HepG2 (cell line): ENCODE results near the gene TOX2. TPM values are rescaled to one million over a fixed set of nuclear protein-coding genes. Genes with fewer than 3 reads are reported as not detected.

Experiments
- ATAC-seq: fragments of 200-7000 bp; cut with Tn5 transposase; 3 replicates; pipeline ENCODE4 v1.9.1; 2020; ENCODE audit warnings: mild to moderate bottlenecking, moderate library complexity
- BruUV-seq: library from RNA; stranded (reverse); fragments of 400-500 nt; replicated peaks from 2 replicates; lab custom pipeline; 2021; lab: Mats Ljungman, UMichigan
- CTCF ChIA-PET: fragments of 300-600 bp; formaldehyde crosslinking; extraction: SDS; loops from one replicate; lab custom pipeline; 2021; ENCODE audit warnings: low total read pairs, inconsistent platforms, low intra/inter-chr PET ratio; lab: Yijun Ruan, JAX
- POLR2A ChIA-PET: fragments of 350-600 bp; sonication (Branson Sonifier 250); formaldehyde crosslinking; loops from one replicate; lab custom pipeline; 2020; ENCODE audit warnings: antibody characterized with exemption, inconsistent platforms; lab: Yijun Ruan, JAX
- DNase-seq: peaks from one replicate; pipeline ENCODE4 v3.0.0-alpha.2; 2015; ENCODE audit warnings: low spot score
- FAIRE-seq: peaks from 3 replicates; lab custom pipeline; 2011; peaks lifted over from hg19 to GRCh38; lab: Jason Lieb, UNC
- H2AFZ ChIP-seq: one replicate; pipeline ENCODE4 v1.6.1; 2011; ENCODE audit warnings: low read length, inconsistent platforms
- H3K27ac ChIP-seq: fragments of 300-600 bp; 3 replicates; pipeline ENCODE4 v1.8.0; 2011; ENCODE audit warnings: mixed run types, mild to moderate bottlenecking, mixed read lengths, low read length, inconsistent platforms; ENCODE audit not compliant: insufficient read depth; ENCODE audit errors: extremely low read length
- H3K27me3 ChIP-seq, 2 experiments: fragments of 200-600 bp in 1 of 2; 2 replicates in 1 of 2; 3 replicates in 1 of 2; pipeline versions ENCODE4 v1.6.0 to v1.8.0; 2011; ENCODE audit warnings: low read length in 2 of 2, mild to moderate bottlenecking in 2 of 2, moderate library complexity in 2 of 2, inconsistent platforms in 1 of 2; ENCODE audit not compliant: insufficient read depth in 2 of 2, control insufficient read depth in 1 of 2
- H3K36me3 ChIP-seq, 2 experiments: fragments of 200-600 bp in 1 of 2; replicated peaks in 1 of 2; 2 replicates in 1 of 2; 3 replicates in 1 of 2; pipeline versions ENCODE4 v1.5.1 to v1.8.0; 2011; ENCODE audit warnings: low read length in 2 of 2, inconsistent platforms in 1 of 2; ENCODE audit not compliant: insufficient read depth in 2 of 2, control insufficient read depth in 1 of 2
- H3K4me1 ChIP-seq: 2 replicates; pipeline ENCODE4 v1.5.1; 2012; ENCODE audit warnings: low read length, inconsistent platforms; ENCODE audit not compliant: insufficient read depth
- H3K4me2 ChIP-seq: 2 replicates; pipeline ENCODE4 v1.6.0; 2011; ENCODE audit warnings: low read depth, low read length, inconsistent platforms
- H3K4me3 ChIP-seq, 3 experiments: fragments of 200-600 bp in 1 of 3; sonication (generic), shearing (Covaris generic) in 1 of 3; replicated peaks in 1 of 3; 2 replicates each; pipeline ENCODE4 v1.5.1; 2011 to 2016; ENCODE audit warnings: low read length in 3 of 3, inconsistent platforms in 2 of 3, low read depth in 2 of 3, mild to moderate bottlenecking in 2 of 3, control low read depth in 1 of 3, mixed read lengths in 1 of 3; ENCODE audit not compliant: insufficient read depth in 1 of 3
- H3K79me2 ChIP-seq: one replicate; pipeline ENCODE4 v1.6.1; 2011; ENCODE audit warnings: low read length, inconsistent platforms; ENCODE audit not compliant: insufficient read depth
- H3K9ac ChIP-seq: 2 replicates; pipeline ENCODE4 v1.6.0; 2011; ENCODE audit warnings: mild to moderate bottlenecking, low read depth, low read length, inconsistent platforms; ENCODE audit not compliant: insufficient read depth
- H3K9me3 ChIP-seq: 2 replicates; pipeline ENCODE4 v1.5.1; 2012; ENCODE audit warnings: mild to moderate bottlenecking, low read length
- H4K20me1 ChIP-seq: 2 replicates; pipeline ENCODE4 v1.6.0; 2011; ENCODE audit warnings: inconsistent platforms, mild to moderate bottlenecking, low read length, moderate library complexity; ENCODE audit not compliant: insufficient read depth
- DNMT1 ChIP-seq: sonication (generic); formaldehyde crosslinking; IDR thresholded peaks from 2 replicates; pipeline ENCODE4 v1.5.1; 2020; ENCODE audit warnings: mild to moderate bottlenecking, missing genetic modification reagents
- KAT8 ChIP-seq: IDR thresholded peaks from 2 replicates; pipeline ENCODE4 v1.6.1; 2016; ENCODE audit warnings: missing genetic modification reagents, missing compliant biosample characterization
- KDM6A ChIP-seq: IDR thresholded peaks from 2 replicates; pipeline ENCODE4 v1.6.1; 2016; ENCODE audit warnings: low read depth
- MAZ ChIP-seq, 2 experiments: sonication (generic) in 1 of 2; formaldehyde crosslinking in 1 of 2; IDR thresholded peaks; 2 replicates each; pipeline versions ENCODE4 v1.5.0 to v1.6.1; 2012 to 2020; ENCODE audit warnings: low read depth in 2 of 2, mild to moderate bottlenecking in 2 of 2, borderline replicate concordance in 1 of 2, improper control_type of control experiment in 1 of 2, low read length in 1 of 2, missing genetic modification reagents in 1 of 2, moderate library complexity in 1 of 2
- NBN ChIP-seq: fragments of 450-650 bp; conservative IDR thresholded peaks from 2 replicates; pipeline ENCODE4 v1.6.1; 2017
- SYNCRIP ChIP-seq: fragments of 200-400 bp; formaldehyde crosslinking; IDR thresholded peaks from 2 replicates; pipeline ENCODE4 v1.6.1; 2018; ENCODE audit warnings: mild to moderate bottlenecking, low read depth, low read length; ENCODE audit not compliant: insufficient read depth
- THAP8 ChIP-seq: sonication (generic); formaldehyde crosslinking; IDR thresholded peaks from 2 replicates; pipeline ENCODE4 v1.5.1; 2020; ENCODE audit warnings: missing genetic modification reagents, mild to moderate bottlenecking, borderline replicate concordance
- ZFP91 ChIP-seq: sonication (generic); formaldehyde crosslinking; IDR thresholded peaks from 2 replicates; pipeline ENCODE4 v1.9.0; 2022; ENCODE audit warnings: missing genetic modification reagents, mild to moderate bottlenecking, borderline replicate concordance
- ZSCAN12 ChIP-seq: sonication (generic); formaldehyde crosslinking; IDR thresholded peaks from 2 replicates; pipeline ENCODE4 v1.9.0; 2021; ENCODE audit warnings: mild to moderate bottlenecking, missing genetic modification reagents
- WGBS: methylation state at CpG from one replicate; pipeline ENCODE4 v1.1.6; 2017; ENCODE audit warnings: low lambda C conversion rate; 5-methylcytosine and 5-hydroxymethylcytosine counted together
- in situ Hi-C: cut with HindIII; loops from 2 replicates; pipeline ENCODE4 v1.10.0; 2017; ENCODE audit warnings: low pct_unique_long_range_greater_than_20kb; ENCODE audit not compliant: extremely low pct_ligation_motif_present
- intact Hi-C: fragments of 100-400 bp; cut with micrococcal nuclease; formaldehyde crosslinking; loops from one replicate; pipeline ENCODE4 v1.10.0; 2022; ENCODE audit not compliant: unreplicated experiment
- polyA plus RNA-seq, 8 experiments: library from polyadenylated mRNA; depleted of rRNA in 3 of 8; stranded (reverse) in 7 of 8; unstranded in 1 of 8; fragments of >200 nt; fragmentation: Illumina TruSeq in 4 of 8; extraction: Trizol in 4 of 8; gene quantifications; 2 replicates each; pipeline versions ENCODE4 v1.2.1 to v1.2.3, GENCODE V29; 2011 to 2016; ENCODE audit warnings: low read depth in 4 of 8, missing spikeins in 1 of 8, mixed read lengths in 1 of 8; ENCODE audit not compliant: insufficient read depth in 1 of 8
- total RNA-seq, 5 experiments: library from RNA; depleted of rRNA; stranded (reverse); fragments of >200 nt; fragmentation: Illumina TruSeq; extraction: Trizol; gene quantifications; 2 replicates each; pipeline ENCODE4 v1.2.3, GENCODE V29; 2016; ENCODE audit warnings: low read depth in 1 of 5
- TF ChIP-seq, protein P1 (sequence below): fragments of 450-650 bp; IDR thresholded peaks from 2 replicates; pipeline ENCODE4 v1.6.1; 2016
- TF ChIP-seq, protein P2 (sequence below): sonication (generic); formaldehyde crosslinking; IDR thresholded peaks from 2 replicates; pipeline ENCODE4 v1.4.0; 2020; ENCODE audit warnings: missing genetic modification reagents, borderline replicate concordance
- TF ChIP-seq, protein P3 (sequence below): sonication (generic); formaldehyde crosslinking; IDR thresholded peaks from 2 replicates; pipeline ENCODE4 v1.5.1; 2020; ENCODE audit warnings: mild to moderate bottlenecking, missing genetic modification reagents, moderate library complexity

TOX2 gene
- total and polyA plus RNA-seq, 2 of the 13 experiments (the other 11 are each of a cell fraction or from before 2014, with no cell fraction given) = not detected

DNA sequence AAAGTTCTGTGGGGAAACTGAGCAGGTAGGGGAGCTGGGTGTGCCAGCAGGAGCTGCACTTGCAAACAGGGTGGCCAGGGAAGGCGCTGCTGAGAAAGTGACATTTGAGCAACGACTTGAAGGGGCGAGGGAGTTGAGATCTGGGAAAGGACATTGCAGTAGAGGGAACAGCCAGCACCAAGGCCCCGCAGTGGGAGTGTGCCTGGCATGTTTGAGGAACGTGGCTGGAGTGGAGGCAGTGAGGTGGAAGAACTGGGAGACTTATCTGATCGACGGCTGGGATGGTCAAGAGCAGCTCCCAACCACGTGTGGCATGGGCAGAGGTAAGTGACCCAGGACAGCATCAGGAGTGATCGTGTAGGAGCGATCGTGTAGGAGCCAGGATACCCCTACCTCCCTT is 77.3 kb downstream of the TOX2 start:
- Histone ChIP-seq H4K20me1 (no peaks in the 10 kb centered on the region), H3K27me3 (peaks cover 2 to 4% of the 10 kb centered on the region in 2 experiments; a peak in 3 of 5 replicates), H2AFZ (no peak overlapping the region), H3K4me1 (no peaks in the 10 kb centered on the region), H3K4me2 (no peak overlapping the region), H3K9ac (no peak overlapping the region), H3K79me2 (no peaks in the 10 kb centered on the region), H3K27ac (no peak overlapping the region), H3K36me3 (no peaks in the 10 kb centered on the region), H3K9me3 (0 out of 2 replicates have a peak, but pooled peaks cover 3% of the 10 kb centered on the region), H3K4me3 (no peak overlapping the region)
- FAIRE-seq (no peak), DNase-seq (no peak), ATAC-seq (no peak)
- intact Hi-C loops (no loop called here), in situ Hi-C loops (no loop called here)
- TF ChIP-seq, protein P1, sequence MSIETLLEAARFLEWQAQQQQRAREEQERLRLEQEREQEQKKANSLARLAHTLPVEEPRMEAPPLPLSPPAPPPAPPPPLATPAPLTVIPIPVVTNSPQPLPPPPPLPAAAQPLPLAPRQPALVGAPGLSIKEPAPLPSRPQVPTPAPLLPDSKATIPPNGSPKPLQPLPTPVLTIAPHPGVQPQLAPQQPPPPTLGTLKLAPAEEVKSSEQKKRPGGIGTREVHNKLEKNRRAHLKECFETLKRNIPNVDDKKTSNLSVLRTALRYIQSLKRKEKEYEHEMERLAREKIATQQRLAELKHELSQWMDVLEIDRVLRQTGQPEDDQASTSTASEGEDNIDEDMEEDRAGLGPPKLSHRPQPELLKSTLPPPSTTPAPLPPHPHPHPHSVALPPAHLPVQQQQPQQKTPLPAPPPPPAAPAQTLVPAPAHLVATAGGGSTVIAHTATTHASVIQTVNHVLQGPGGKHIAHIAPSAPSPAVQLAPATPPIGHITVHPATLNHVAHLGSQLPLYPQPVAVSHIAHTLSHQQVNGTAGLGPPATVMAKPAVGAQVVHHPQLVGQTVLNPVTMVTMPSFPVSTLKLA = 0 out of 2 replicates have a peak, but pooled peaks have one; percentile 13
- TF ChIP-seq THAP8 (no peak), MAZ (IDR thresholded peaks at IDR 0.05; ENCODE audit: borderline replicate concordance, low read depth, low read length) (no peak), MAZ (CRISPR knock-in tag; IDR thresholded peaks at IDR 0.05; ENCODE audit: low read depth) (no peak)
- POLR2A ChIA-PET = no interaction called here
- 13% methylated on average over 11 of the region's 11 CpGs for WGBS
- BruUV-seq = no TSS peak
- CTCF ChIA-PET = no interaction called here

GRCh38 chr20:43992885-43993284 is 78.2 kb downstream of the TOX2 start:
- no peak for FAIRE-seq
- Histone ChIP-seq H2AFZ (no peak overlapping the region), H3K4me2 (no peak overlapping the region), H3K36me3 (no peaks in the 10 kb centered on the region), H3K4me1 (no peaks in the 10 kb centered on the region), H3K9me3 (0 out of 2 replicates have a peak, but pooled peaks cover 3% of the 10 kb centered on the region), H3K9ac (no peak overlapping the region), H3K4me3 (no peak overlapping the region), H3K79me2 (no peaks in the 10 kb centered on the region), H3K27ac (no peak overlapping the region), H3K27me3 (peaks cover 2 to 4% of the 10 kb centered on the region in 2 experiments; a peak in 3 of 5 replicates), H4K20me1 (no peaks in the 10 kb centered on the region)
- WGBS = 11% methylated on average over 10 of the region's 10 CpGs
- ChIA-PET POLR2A (no interaction called here), CTCF (no interaction called here)
- no peak for ATAC-seq
- no TSS peak for BruUV-seq
- no peak for DNase-seq
- intact Hi-C loops (no loop called here), in situ Hi-C loops (no loop called here)
- TF ChIP-seq DNMT1 (CRISPR knock-in tag) (no peak), NBN (no peak), KDM6A (CRISPR knock-in tag) (no peak), SYNCRIP (no peak), KAT8 (CRISPR knock-in tag) (no peak), ZFP91 (CRISPR knock-in tag) (no peak), ZSCAN12 (CRISPR knock-in tag) (no peak)
- TF ChIP-seq, protein P2, sequence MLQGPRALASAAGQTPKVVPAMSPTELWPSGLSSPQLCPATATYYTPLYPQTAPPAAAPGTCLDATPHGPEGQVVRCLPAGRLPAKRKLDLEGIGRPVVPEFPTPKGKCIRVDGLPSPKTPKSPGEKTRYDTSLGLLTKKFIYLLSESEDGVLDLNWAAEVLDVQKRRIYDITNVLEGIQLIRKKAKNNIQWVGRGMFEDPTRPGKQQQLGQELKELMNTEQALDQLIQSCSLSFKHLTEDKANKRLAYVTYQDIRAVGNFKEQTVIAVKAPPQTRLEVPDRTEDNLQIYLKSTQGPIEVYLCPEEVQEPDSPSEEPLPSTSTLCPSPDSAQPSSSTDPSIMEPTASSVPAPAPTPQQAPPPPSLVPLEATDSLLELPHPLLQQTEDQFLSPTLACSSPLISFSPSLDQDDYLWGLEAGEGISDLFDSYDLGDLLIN (CRISPR knock-in tag) = no peak
- TF ChIP-seq, protein P3, sequence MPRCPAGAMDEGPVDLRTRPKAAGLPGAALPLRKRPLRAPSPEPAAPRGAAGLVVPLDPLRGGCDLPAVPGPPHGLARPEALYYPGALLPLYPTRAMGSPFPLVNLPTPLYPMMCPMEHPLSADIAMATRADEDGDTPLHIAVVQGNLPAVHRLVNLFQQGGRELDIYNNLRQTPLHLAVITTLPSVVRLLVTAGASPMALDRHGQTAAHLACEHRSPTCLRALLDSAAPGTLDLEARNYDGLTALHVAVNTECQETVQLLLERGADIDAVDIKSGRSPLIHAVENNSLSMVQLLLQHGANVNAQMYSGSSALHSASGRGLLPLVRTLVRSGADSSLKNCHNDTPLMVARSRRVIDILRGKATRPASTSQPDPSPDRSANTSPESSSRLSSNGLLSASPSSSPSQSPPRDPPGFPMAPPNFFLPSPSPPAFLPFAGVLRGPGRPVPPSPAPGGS (CRISPR knock-in tag) = no peak
